Dendritic cell treated with granulocyte-macrophage colony-stimulating factor and Interleukin-4, amounts not matched to agents 40 ng/mL and 50 ng/mL, for 4 days (primary cell): ENCODE results near the gene ITSN1.
A peak's percentile ranks its signal among the peaks of the same experiment; 100 is the strongest.
"Not testable (repeated sequence)": the region's sequence is repeated elsewhere in the genome, so short reads cannot be mapped to it uniquely, and the experiment has no call there.

Experiments
- H3K27ac Mint-ChIP-seq: one replicate; pipeline ENCODE4 v1.8.0; 2022; ENCODE audit warnings: mild to moderate bottlenecking, mixed read lengths
- H3K27me3 Mint-ChIP-seq: one replicate; pipeline ENCODE4 v1.8.0; 2022; ENCODE audit warnings: mild to moderate bottlenecking, mixed read lengths
- H3K36me3 Mint-ChIP-seq: one replicate; pipeline ENCODE4 v1.8.0; 2022; ENCODE audit warnings: low read depth, mixed read lengths
- H3K4me1 Mint-ChIP-seq: one replicate; pipeline ENCODE4 v1.8.0; 2022; ENCODE audit warnings: low read depth, mixed read lengths
- H3K4me3 Mint-ChIP-seq: one replicate; pipeline ENCODE4 v1.8.0; 2022; ENCODE audit warnings: mild to moderate bottlenecking, moderate library complexity, mixed read lengths
- H3K9me3 Mint-ChIP-seq: one replicate; pipeline ENCODE4 v1.8.0; 2022; ENCODE audit warnings: mixed read lengths
- intact Hi-C: fragments of 100-400 bp; cut with micrococcal nuclease; formaldehyde crosslinking; loops from one replicate; pipeline ENCODE4 v1.15.0; 2022

Gene ITSN1

DNA sequence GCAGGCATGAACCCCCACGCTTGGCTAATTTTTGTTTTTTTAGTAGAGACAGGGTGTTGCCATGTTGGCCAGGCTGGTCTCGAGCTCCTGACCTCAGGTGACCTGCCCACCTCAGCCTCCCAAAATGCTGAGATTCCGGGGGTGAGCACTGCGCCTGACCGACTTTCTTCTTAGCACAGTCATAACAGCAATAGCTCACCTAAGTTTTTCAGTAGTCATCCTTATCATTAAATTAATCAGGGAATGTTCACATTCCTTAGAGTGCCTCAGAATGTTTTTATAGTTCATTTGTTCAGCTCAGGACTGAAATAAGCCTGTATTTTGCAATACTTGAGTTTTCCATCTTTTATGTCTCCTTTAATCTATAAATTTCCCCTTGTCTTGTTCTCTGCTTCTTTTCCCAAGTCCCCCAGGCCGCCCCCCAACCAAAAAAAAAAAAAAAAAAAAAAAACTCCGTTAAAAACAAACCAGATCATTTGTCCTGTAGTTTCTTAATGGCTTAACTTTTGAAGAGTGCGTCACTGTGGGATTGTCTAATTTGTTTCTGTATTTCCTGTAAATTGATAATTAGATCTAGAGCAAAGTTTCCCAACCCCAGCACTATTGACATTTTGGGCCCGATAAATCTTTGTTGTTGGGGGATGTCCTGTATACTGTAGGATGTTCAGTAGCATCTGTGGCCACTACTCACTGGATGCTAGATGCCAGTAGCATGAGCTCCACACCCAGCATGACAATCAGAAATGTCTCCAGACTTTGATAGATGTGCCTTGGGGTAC lies 120.7 kb downstream of the ITSN1 start:
- peaks cover 18% of the 10 kb centered on the region for H3K4me1 Mint-ChIP-seq

GRCh38 chr21:33763582-33763899 lies 121.2 kb downstream of the ITSN1 start:
- peaks cover 40% of the 10 kb centered on the region for H3K36me3 Mint-ChIP-seq
- H3K9me3 Mint-ChIP-seq = no peaks in the 10 kb centered on the region
- no peaks in the 10 kb centered on the region for H3K27me3 Mint-ChIP-seq
- intact Hi-C loops = no loop called here
- peaks cover 18% of the 10 kb centered on the region for H3K4me1 Mint-ChIP-seq
- peak overlapping the region; percentile 28 for H3K27ac Mint-ChIP-seq
- no peak overlapping the region for H3K4me3 Mint-ChIP-seq

More for the DNA sequence above, 120.7 kb downstream of the ITSN1 start:
- peak overlapping the region; percentile 59 for H3K27ac Mint-ChIP-seq
- no peak overlapping the region for H3K4me3 Mint-ChIP-seq
- intact Hi-C loops = no loop called here
- H3K9me3 Mint-ChIP-seq = no peaks in the 10 kb centered on the region
- peaks cover 45% of the 10 kb centered on the region for H3K36me3 Mint-ChIP-seq
- no peaks in the 10 kb centered on the region for H3K27me3 Mint-ChIP-seq

GRCh38 chr21:33767236-33767635 lies 124.9 kb downstream of the ITSN1 start:
- Mint-ChIP-seq H3K36me3 (peaks cover 74% of the 10 kb centered on the region), H3K4me3 (no peak overlapping the region), H3K4me1 (peaks cover under 1% of the 10 kb centered on the region), H3K27ac (no peak overlapping the region), H3K9me3 (peaks cover 8% of the 10 kb centered on the region), H3K27me3 (no peaks in the 10 kb centered on the region)
- intact Hi-C loops = no loop called here

GRCh38 chr21:33767960-33768359 lies 125.7 kb downstream of the ITSN1 start:
- intact Hi-C loops = no loop called here
- H3K4me1 Mint-ChIP-seq = no peaks in the 10 kb centered on the region
- no peaks in the 10 kb centered on the region for H3K27me3 Mint-ChIP-seq
- H3K36me3 Mint-ChIP-seq = peaks cover 71% of the 10 kb centered on the region
- no peak overlapping the region for H3K4me3 Mint-ChIP-seq
- peaks cover 10% of the 10 kb centered on the region for H3K9me3 Mint-ChIP-seq
- no peak overlapping the region for H3K27ac Mint-ChIP-seq

GRCh38 chr21:33769057-33769456 lies 126.8 kb downstream of the ITSN1 start:
- Mint-ChIP-seq H3K9me3 (peaks cover 10% of the 10 kb centered on the region), H3K27ac (no peak overlapping the region), H3K4me3 (no peak overlapping the region), H3K36me3 (peaks cover 72% of the 10 kb centered on the region), H3K27me3 (no peaks in the 10 kb centered on the region), H3K4me1 (no peaks in the 10 kb centered on the region)
- intact Hi-C loops = no loop called here

DNA sequence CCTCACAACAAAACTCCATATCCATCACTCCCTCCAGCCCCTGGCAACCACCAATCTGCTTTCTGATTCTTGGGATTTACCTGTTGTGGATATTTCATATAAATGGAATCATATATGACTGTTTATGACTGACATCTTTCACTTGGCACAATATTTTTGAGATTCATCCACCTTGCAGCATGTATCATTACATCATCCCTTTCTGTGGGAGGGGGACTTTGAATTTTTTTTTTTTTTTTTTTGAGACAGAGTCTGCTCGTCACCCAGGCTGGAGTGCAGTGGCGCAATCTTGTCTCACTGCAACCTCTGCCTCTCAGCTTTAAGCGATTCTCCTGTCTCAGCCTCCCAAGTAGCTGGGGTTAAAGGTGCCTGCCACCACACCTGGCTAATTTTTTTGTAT lies 128.2 kb downstream of the ITSN1 start:
- intact Hi-C loops = no loop called here
- Mint-ChIP-seq H3K36me3 (peaks cover 87% of the 10 kb centered on the region), H3K4me3 (no peak overlapping the region), H3K27me3 (no peaks in the 10 kb centered on the region), H3K9me3 (peaks cover 10% of the 10 kb centered on the region), H3K27ac (no peak overlapping the region), H3K4me1 (no peaks in the 10 kb centered on the region)

- intact Hi-C loops = no loop called here
- H3K27me3 Mint-ChIP-seq = no peaks in the 10 kb centered on the region
Measured at GRCh38 chr21:33771976-33772375, 129.7 kb downstream of the ITSN1 start.

GRCh38 chr21:33774551-33774950 lies 132.2 kb downstream of the ITSN1 start:
- intact Hi-C loops = no loop called here
- H3K4me3 Mint-ChIP-seq = no peak overlapping the region
- H3K27me3 Mint-ChIP-seq = no peaks in the 10 kb centered on the region
- H3K4me1 Mint-ChIP-seq = no peaks in the 10 kb centered on the region
- no peak overlapping the region for H3K27ac Mint-ChIP-seq
- peaks cover 21% of the 10 kb centered on the region for H3K9me3 Mint-ChIP-seq
- peaks cover 82% of the 10 kb centered on the region for H3K36me3 Mint-ChIP-seq

More at GRCh38 chr21:33771976-33772375, 129.7 kb downstream of the ITSN1 start:
- Mint-ChIP-seq H3K27ac (no peak overlapping the region), H3K36me3 (peaks cover 84% of the 10 kb centered on the region), H3K9me3 (peaks cover 10% of the 10 kb centered on the region), H3K4me1 (no peaks in the 10 kb centered on the region), H3K4me3 (no peak overlapping the region)

- peaks cover 21% of the 10 kb centered on the region for H3K9me3 Mint-ChIP-seq
- no peaks in the 10 kb centered on the region for H3K27me3 Mint-ChIP-seq
- no peak overlapping the region for H3K27ac Mint-ChIP-seq
- intact Hi-C loops = no loop called here
- H3K36me3 Mint-ChIP-seq = peaks cover 82% of the 10 kb centered on the region
- no peaks in the 10 kb centered on the region for H3K4me1 Mint-ChIP-seq
- no peak overlapping the region for H3K4me3 Mint-ChIP-seq
Measured at GRCh38 chr21:33775100-33775828, 133.0 kb downstream of the ITSN1 start.

GRCh38 chr21:33780631-33781030 lies 138.3 kb downstream of the ITSN1 start:
- Mint-ChIP-seq H3K36me3 (peaks cover 51% of the 10 kb centered on the region), H3K4me1 (no peaks in the 10 kb centered on the region), H3K27ac (no peak overlapping the region), H3K9me3 (peaks cover 11% of the 10 kb centered on the region), H3K4me3 (no peak overlapping the region), H3K27me3 (no peaks in the 10 kb centered on the region)
- intact Hi-C loops = no loop called here

- H3K4me3 Mint-ChIP-seq = no peak overlapping the region
- intact Hi-C loops = no loop called here
- peaks cover 46% of the 10 kb centered on the region for H3K36me3 Mint-ChIP-seq
- no peaks in the 10 kb centered on the region for H3K4me1 Mint-ChIP-seq
- H3K9me3 Mint-ChIP-seq = peaks cover 11% of the 10 kb centered on the region
- no peaks in the 10 kb centered on the region for H3K27me3 Mint-ChIP-seq
- no peak overlapping the region for H3K27ac Mint-ChIP-seq
Measured at GRCh38 chr21:33781121-33781520, 138.8 kb downstream of the ITSN1 start.

DNA sequence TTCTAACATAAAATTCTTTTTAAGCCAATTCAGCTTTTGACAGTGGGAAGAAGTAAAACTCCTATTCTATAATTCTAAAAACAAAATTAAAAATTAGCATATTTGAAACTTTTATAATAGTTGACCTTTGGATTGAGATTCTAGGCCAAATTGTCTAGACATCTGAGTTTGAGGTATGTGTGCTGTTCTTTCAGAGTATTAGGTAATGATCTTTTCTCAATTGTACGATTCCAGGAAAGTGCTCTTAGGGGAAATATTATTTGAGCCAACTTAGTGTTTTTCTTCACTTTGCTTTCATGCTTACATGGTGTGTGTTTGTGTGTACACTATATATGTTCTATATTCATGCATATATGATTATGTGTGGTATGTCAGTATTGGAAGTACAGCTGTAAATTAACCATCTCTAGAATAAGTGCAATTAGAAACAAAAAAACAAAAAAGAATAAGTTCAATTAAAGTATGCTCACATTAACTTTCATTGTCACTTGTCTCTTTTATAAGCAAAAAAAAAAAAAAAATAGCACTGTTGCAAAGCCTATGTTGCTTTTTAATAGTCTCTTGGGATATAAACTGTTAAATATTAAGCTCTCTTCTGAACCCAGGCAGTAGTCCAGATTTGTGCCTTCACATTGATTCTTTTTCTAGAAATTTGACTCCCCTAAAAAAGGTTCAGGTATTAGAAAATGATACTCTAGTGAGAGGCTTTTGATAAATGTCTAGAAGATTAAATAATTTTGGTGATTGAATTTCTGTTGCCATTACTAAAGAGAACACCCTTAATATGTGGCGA lies 141.1 kb downstream of the ITSN1 start:
- no peaks in the 10 kb centered on the region for H3K27me3 Mint-ChIP-seq
- H3K4me1 Mint-ChIP-seq = no peaks in the 10 kb centered on the region
- no peak overlapping the region for H3K4me3 Mint-ChIP-seq
- H3K9me3 Mint-ChIP-seq = peaks cover 11% of the 10 kb centered on the region
- H3K27ac Mint-ChIP-seq = no peak overlapping the region
- H3K36me3 Mint-ChIP-seq = peaks cover 50% of the 10 kb centered on the region
- intact Hi-C loops = no loop called here

- peaks cover 17% of the 10 kb centered on the region for H3K36me3 Mint-ChIP-seq
- H3K4me3 Mint-ChIP-seq = no peak overlapping the region
- H3K27me3 Mint-ChIP-seq = no peaks in the 10 kb centered on the region
- no peaks in the 10 kb centered on the region for H3K4me1 Mint-ChIP-seq
- H3K9me3 Mint-ChIP-seq = no peaks in the 10 kb centered on the region
- H3K27ac Mint-ChIP-seq = no peak overlapping the region
- intact Hi-C loops = no loop called here
Measured at GRCh38 chr21:33787431-33787830, 145.1 kb downstream of the ITSN1 start.

DNA sequence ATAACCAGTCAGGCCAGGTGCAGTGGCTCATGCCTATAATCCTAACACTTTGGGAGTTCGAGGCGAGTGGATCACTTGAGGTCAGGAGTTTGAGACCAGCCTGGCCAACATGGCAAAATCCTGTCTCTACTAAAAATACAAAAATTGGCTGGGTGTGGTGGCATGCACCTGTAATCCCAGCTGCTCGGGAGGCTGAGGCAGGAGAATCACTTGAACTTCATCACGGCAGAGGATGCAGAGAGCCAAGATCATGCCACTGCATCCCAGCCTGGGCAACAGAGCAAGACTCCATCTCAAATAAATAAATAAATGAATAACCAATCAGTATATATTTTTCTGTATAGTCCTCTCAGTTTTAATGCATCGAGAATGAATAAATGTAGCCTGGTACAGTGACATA lies 146.1 kb downstream of the ITSN1 start:
- H3K27ac Mint-ChIP-seq, H3K27me3 Mint-ChIP-seq, intact Hi-C loops, H3K9me3 Mint-ChIP-seq, H3K4me1 Mint-ChIP-seq, H3K4me3 Mint-ChIP-seq: not testable (repeated sequence)
- H3K36me3 Mint-ChIP-seq = peaks cover 21% of the 10 kb centered on the region
